Mesothelial cell of epicardium (in vitro differentiated cells): ENCODE results near the gene ANKRD13C. TPM values are rescaled to one million over a fixed set of nuclear protein-coding genes. Genes with fewer than 3 reads are reported as not detected.
A peak's percentile ranks its signal among the peaks of the same experiment; 100 is the strongest.

Experiments
- DNase-seq, 2 experiments: peaks; one replicate each; pipeline ENCODE4 v3.0.0; 2021; ENCODE audit warnings: low spot score in 2 of 2; ENCODE audit not compliant: unreplicated experiment in 2 of 2
- H3K27ac Mint-ChIP-seq: 2 replicates; pipeline ENCODE4 v1.8.0; 2021; ENCODE audit warnings: mixed read lengths
- H3K27me3 Mint-ChIP-seq: 2 replicates; pipeline ENCODE4 v1.8.0; 2021; ENCODE audit warnings: low read depth, mixed read lengths
- H3K36me3 Mint-ChIP-seq: 2 replicates; pipeline ENCODE4 v1.8.0; 2021; ENCODE audit warnings: mixed read lengths
- H3K4me1 Mint-ChIP-seq: 2 replicates; pipeline ENCODE4 v1.8.0; 2021; ENCODE audit warnings: mixed read lengths
- H3K4me3 Mint-ChIP-seq: 2 replicates; pipeline ENCODE4 v1.8.0; 2021; ENCODE audit warnings: mild to moderate bottlenecking, moderate library complexity, mixed read lengths
- H3K9me3 Mint-ChIP-seq: 2 replicates; pipeline ENCODE4 v1.8.0; 2021; ENCODE audit warnings: mixed read lengths
- CTCF ChIP-seq: fragments of 200-600 bp; sonication (generic); IDR thresholded peaks from one replicate; pipeline ENCODE4 v1.5.0; 2021; ENCODE audit warnings: antibody characterized with exemption; ENCODE audit not compliant: unreplicated experiment
- total RNA-seq: library from RNA; stranded (reverse); gene quantifications from 3 replicates; pipeline ENCODE4 v1.2.1, GENCODE V29; 2021

The ANKRD13C gene
- total RNA-seq, 1 donor from 2014 or later, result 23.7 TPM

- H3K27ac Mint-ChIP-seq, result peak overlapping the region; percentile 96
- no peak for DNase-seq
- peak overlapping the region; percentile 91 for H3K4me3 Mint-ChIP-seq
- TF ChIP-seq CTCF, result no peak
- peaks cover 18% of the 10 kb centered on the region for H3K36me3 Mint-ChIP-seq
- no peaks in the 10 kb centered on the region for H3K27me3 Mint-ChIP-seq
- H3K4me1 Mint-ChIP-seq, result peaks cover 36% of the 10 kb centered on the region
- H3K9me3 Mint-ChIP-seq, result no peaks in the 10 kb centered on the region
These were observed 133.8 kb downstream of the ANKRD13C start for GRCh38 chr1:70220517-70221237.

GRCh38 chr1:70220015-70220414, 134.5 kb downstream of the ANKRD13C start:
- peaks cover 36% of the 10 kb centered on the region for H3K4me1 Mint-ChIP-seq
- H3K4me3 Mint-ChIP-seq, result peak overlapping the region; percentile 41
- H3K27me3 Mint-ChIP-seq, result no peaks in the 10 kb centered on the region
- DNase-seq, result no peak
- H3K9me3 Mint-ChIP-seq, result no peaks in the 10 kb centered on the region
- TF ChIP-seq CTCF, result no peak
- peaks cover 18% of the 10 kb centered on the region for H3K36me3 Mint-ChIP-seq
- peak overlapping the region; percentile 77 for H3K27ac Mint-ChIP-seq

- no peaks in the 10 kb centered on the region for H3K27me3 Mint-ChIP-seq
- DNase-seq, result no peak
- no peak overlapping the region for H3K27ac Mint-ChIP-seq
- H3K36me3 Mint-ChIP-seq, result peaks cover 2% of the 10 kb centered on the region
- TF ChIP-seq CTCF, result no peak
- H3K4me3 Mint-ChIP-seq, result no peak overlapping the region
- H3K9me3 Mint-ChIP-seq, result no peaks in the 10 kb centered on the region
- peaks cover 13% of the 10 kb centered on the region for H3K4me1 Mint-ChIP-seq
These were observed 143.0 kb downstream of the ANKRD13C start for GRCh38 chr1:70211541-70211940.

- DNase-seq, result no peak
- no peak for TF ChIP-seq CTCF
- no peaks in the 10 kb centered on the region for H3K27me3 Mint-ChIP-seq
- no peaks in the 10 kb centered on the region for H3K9me3 Mint-ChIP-seq
- peaks cover 2% of the 10 kb centered on the region for H3K36me3 Mint-ChIP-seq
- H3K4me1 Mint-ChIP-seq, result peaks cover 19% of the 10 kb centered on the region
- H3K4me3 Mint-ChIP-seq, result no peak overlapping the region
- no peak overlapping the region for H3K27ac Mint-ChIP-seq
These were observed 143.7 kb downstream of the ANKRD13C start for GRCh38 chr1:70210820-70211219.

Other genes with a start within 250 kb of the ANKRD13C start
- 17.9 to 19.6 TPM (median 18.9 TPM) in 3 replicates for gene LRRC40, start 149.1 kb downstream of the ANKRD13C start, total RNA-seq
- gene SRSF11, start 133.3 kb downstream of the ANKRD13C start, total RNA-seq, result 338 to 357 TPM (median 348 TPM) in 3 replicates
- 4.8 TPM in 3 replicates for gene CTH, start 56.5 kb upstream of the ANKRD13C start, total RNA-seq